IMR-90 (cell line): Measurements from ENCODE around the gene ORM1. TPM values are rescaled to one million over a fixed set of nuclear protein-coding genes. Genes with fewer than 3 reads are reported as not detected.

ENCODE experiments used
- ATAC-seq: fragments of 200-7000 bp; cut with Tn5 transposase; 2 replicates; pipeline ENCODE4 v1.9.1; 2020; ENCODE audit warnings: low read depth, mild to moderate bottlenecking, moderate library complexity
- BruUV-seq: library from RNA; stranded (reverse); fragments of 400-500 nt; replicated peaks from 2 replicates; lab custom pipeline; 2021; lab: Mats Ljungman, UMichigan
- CTCF ChIA-PET: fragments of 300-600 bp; formaldehyde crosslinking; extraction: SDS; loops from one replicate; lab custom pipeline; 2021; ENCODE audit warnings: antibody characterized with exemption; lab: Yijun Ruan, JAX
- POLR2A ChIA-PET: fragments of 300-600 bp; sonication (Branson Sonifier 250); formaldehyde crosslinking; loops from one replicate; lab custom pipeline; 2022; ENCODE audit warnings: antibody characterized with exemption; ENCODE audit not compliant: unreplicated experiment; lab: Charles Lee
- DNase-seq: peaks from one replicate; pipeline ENCODE4 v3.0.0; 2013
- H2AFZ ChIP-seq: replicated peaks from 2 replicates; pipeline ENCODE3; 2013; ENCODE audit warnings: low read length, mild to moderate bottlenecking; ENCODE audit not compliant: poor library complexity
- H2AK5ac ChIP-seq: 2 replicates; pipeline ENCODE4 v1.6.1; 2013; ENCODE audit warnings: low read depth, low read length, inconsistent platforms
- H2AK9ac ChIP-seq: replicated peaks from 2 replicates; pipeline ENCODE3; 2013; ENCODE audit warnings: mild to moderate bottlenecking, low read depth, low read length, moderate library complexity; ENCODE audit not compliant: poor library complexity
- H2BK120ac ChIP-seq: 2 replicates; pipeline ENCODE4 v1.6.1; 2013; ENCODE audit warnings: low read depth, low read length, inconsistent platforms
- H2BK15ac ChIP-seq: 3 replicates; pipeline ENCODE4 v1.6.1; 2013; ENCODE audit warnings: low read depth, low read length, inconsistent platforms
- H2BK20ac ChIP-seq: 2 replicates; pipeline ENCODE4 v1.6.1; 2013; ENCODE audit warnings: low read depth, mild to moderate bottlenecking, inconsistent platforms, low read length, moderate library complexity
- H2BK5ac ChIP-seq: 2 replicates; pipeline ENCODE4 v1.6.1; 2013; ENCODE audit warnings: mild to moderate bottlenecking, low read depth, low read length, inconsistent platforms; ENCODE audit not compliant: poor library complexity, severe bottlenecking
- H3K14ac ChIP-seq: replicated peaks from 2 replicates; pipeline ENCODE4 v1.6.1; 2013; ENCODE audit warnings: low read depth, low read length, inconsistent platforms
- H3K18ac ChIP-seq: 2 replicates; pipeline ENCODE4 v1.6.1; 2013; ENCODE audit warnings: low read depth, low read length, control low read depth
- H3K23ac ChIP-seq: 2 replicates; pipeline ENCODE4 v1.6.1; 2013; ENCODE audit warnings: low read depth, low read length, inconsistent platforms
- H3K27ac ChIP-seq: 2 replicates; pipeline ENCODE4 v1.5.1; 2013; ENCODE audit warnings: mild to moderate bottlenecking, control low read depth, low read length; ENCODE audit not compliant: insufficient read depth
- H3K27me3 ChIP-seq: 2 replicates; pipeline ENCODE4 v1.6.1; 2013; ENCODE audit warnings: low read length; ENCODE audit not compliant: control insufficient read depth, insufficient read depth
- H3K36me3 ChIP-seq: 2 replicates; pipeline ENCODE4 v1.6.1; 2013; ENCODE audit warnings: low read length, mixed read lengths; ENCODE audit not compliant: control insufficient read depth, insufficient read depth
- H3K4ac ChIP-seq: 2 replicates; pipeline ENCODE4 v1.6.1; 2013; ENCODE audit warnings: low read depth, low read length, inconsistent platforms
- H3K4me1 ChIP-seq: 2 replicates; pipeline ENCODE4 v1.6.1; 2013; ENCODE audit warnings: low read length, mixed read lengths; ENCODE audit not compliant: control insufficient read depth, insufficient read depth
- H3K4me2 ChIP-seq: 2 replicates; pipeline ENCODE4 v1.6.1; 2013; ENCODE audit warnings: low read depth, mild to moderate bottlenecking, control low read depth, low read length, moderate library complexity
- H3K4me3 ChIP-seq: 2 replicates; pipeline ENCODE4 v1.5.1; 2013; ENCODE audit warnings: low read depth, mild to moderate bottlenecking, control low read depth, low read length, moderate library complexity; ENCODE audit not compliant: insufficient read depth
- H3K56ac ChIP-seq: 2 replicates; pipeline ENCODE4 v1.6.1; 2013; ENCODE audit warnings: low read length, inconsistent platforms; ENCODE audit not compliant: insufficient read depth; ENCODE audit errors: extremely low read depth
- H3K79me1 ChIP-seq, 2 experiments: 2 replicates each; pipeline ENCODE4 v1.6.1; 2013; ENCODE audit warnings: low read length in 2 of 2, inconsistent platforms in 1 of 2, low read depth in 1 of 2
- H3K9ac ChIP-seq: 2 replicates; pipeline ENCODE4 v1.6.1; 2013; ENCODE audit warnings: low read depth, low read length, control low read depth
- H3K9me1 ChIP-seq: 2 replicates; pipeline ENCODE4 v1.6.1; 2013; ENCODE audit warnings: low read length, inconsistent platforms; ENCODE audit not compliant: insufficient read depth
- H3K9me3 ChIP-seq: 2 replicates; pipeline ENCODE4 v1.6.1; 2013; ENCODE audit warnings: low read length; ENCODE audit not compliant: control insufficient read depth, insufficient read depth
- H4K20me1 ChIP-seq: 2 replicates; pipeline ENCODE4 v1.6.1; 2013; ENCODE audit warnings: low read length, inconsistent platforms; ENCODE audit not compliant: insufficient read depth
- H4K5ac ChIP-seq: 2 replicates; pipeline ENCODE4 v1.6.1; 2013; ENCODE audit warnings: mild to moderate bottlenecking, low read depth, low read length, control low read depth
- H4K8ac ChIP-seq, 2 experiments: 2 replicates each; pipeline ENCODE4 v1.6.1; 2013; ENCODE audit warnings: low read depth in 2 of 2, low read length in 2 of 2, control low read depth in 1 of 2, inconsistent platforms in 1 of 2
- H4K91ac ChIP-seq: 2 replicates; pipeline ENCODE4 v1.6.1; 2013; ENCODE audit warnings: low read depth, low read length, inconsistent platforms; ENCODE audit not compliant: insufficient read depth
- CHD1 ChIP-seq: IDR thresholded peaks from 2 replicates; pipeline ENCODE4 v1.6.1; 2012; ENCODE audit warnings: low read depth, low read length, improper control_type of control experiment
- ELK1 ChIP-seq: fragments of 150-350 bp; IDR thresholded peaks from 2 replicates; pipeline ENCODE4 v1.6.1; 2016; ENCODE audit warnings: low read depth, mild to moderate bottlenecking, low read length, moderate library complexity, borderline replicate concordance
- MAFK ChIP-seq: IDR thresholded peaks from 2 replicates; pipeline ENCODE4 v1.6.1; 2012; ENCODE audit warnings: low read depth, low read length, improper control_type of control experiment
- RCOR1 ChIP-seq: IDR thresholded peaks from 2 replicates; pipeline ENCODE4 v1.6.1; 2012; ENCODE audit warnings: mild to moderate bottlenecking, low read length, improper control_type of control experiment; ENCODE audit not compliant: insufficient replicate concordance
- RFX5 ChIP-seq: IDR thresholded peaks from 2 replicates; pipeline ENCODE4 v1.8.0; 2012; ENCODE audit warnings: low read depth, mild to moderate bottlenecking, low read length, moderate library complexity
- WGBS, 2 experiments: methylation state at CpG; one replicate each; pipeline versions ENCODE4 v1.1.5 to v1.1.7; 2013; ENCODE audit warnings: missing lambda C conversion rate in 2 of 2; ENCODE audit not compliant: insufficient read length in 1 of 2; ENCODE audit errors: extremely low coverage in 2 of 2; 5-methylcytosine and 5-hydroxymethylcytosine counted together
- dilution Hi-C: fragments of 300-500 bp; cut with HindIII; formaldehyde crosslinking; loops from one replicate; pipeline ENCODE4 v1.14.3; 2018; ENCODE audit warnings: low sequenced_read_pairs; ENCODE audit not compliant: unreplicated experiment
- in situ Hi-C: fragments of 300-500 bp; cut with MboI; formaldehyde crosslinking; loops from 3 replicates; pipeline ENCODE4 v1.14.3; 2019; ENCODE audit warnings: low sequenced_read_pairs, inconsistent platforms, mixed read lengths
- intact Hi-C: fragments of 100-400 bp; cut with micrococcal nuclease; formaldehyde crosslinking; loops from 2 replicates; pipeline ENCODE4 v1.10.0; 2022
- polyA plus RNA-seq, 3 experiments: library from polyadenylated mRNA; depleted of rRNA; stranded (reverse); fragments of >200 nt; gene quantifications; 2 replicates each; pipeline ENCODE4 v1.2.3, GENCODE V29; 2012; ENCODE audit warnings: low replicate concordance in 1 of 3
- total RNA-seq: library from RNA; depleted of rRNA; stranded (reverse); fragments of >200 nt; gene quantifications from 2 replicates; pipeline ENCODE4 v1.2.3, GENCODE V29; 2012

Gene ORM1
- total and polyA plus RNA-seq, 2 of the 4 experiments (the other 2 are of a cell fraction), result 0.18 TPM; not detected in 1

GRCh38 chr9:114350636-114351401 is 27.9 kb downstream of the ORM1 start (continued):
- no peak for TF ChIP-seq MAFK

- Histone ChIP-seq H3K4me3 (no peak overlapping the region), H3K4me1 (peaks cover 13% of the 10 kb centered on the region), H2BK20ac (no peak overlapping the region), H3K18ac (no peak overlapping the region), H3K9me3 (no peaks in the 10 kb centered on the region), H2AFZ (no peak overlapping the region), H3K79me1 (peaks cover 0 to 12% of the 10 kb centered on the region in 2 experiments; a peak in 2 of 4 replicates), H3K9ac (no peak overlapping the region), H3K23ac (no peak overlapping the region), H3K27me3 (no peaks in the 10 kb centered on the region), H3K36me3 (peaks cover 47% of the 10 kb centered on the region), H4K8ac (no peak overlapping the region), H4K5ac (no peak overlapping the region), H2BK120ac (no peak overlapping the region), H4K20me1 (peaks cover 7% of the 10 kb centered on the region; the same call in 1 of the 2 replicates), H3K4ac (no peak overlapping the region), H2AK5ac (no peak overlapping the region), H2AK9ac (no peak overlapping the region), H3K56ac (no peak overlapping the region), H2BK5ac (no peak overlapping the region), H3K14ac (no peak overlapping the region), H2BK15ac (no peak overlapping the region), H3K27ac (no peak overlapping the region), H3K9me1 (peaks cover 18% of the 10 kb centered on the region), H3K4me2 (no peak overlapping the region), H4K91ac (no peak overlapping the region)
- DNase-seq, result no peak
- no peak for TF ChIP-seq CHD1
- TF ChIP-seq ELK1, result no peak
- no peak for TF ChIP-seq RCOR1
- no peak for TF ChIP-seq RFX5
- in situ Hi-C loops, result no loop called here
- ChIA-PET CTCF (interaction anchor here (1.4 kb wide), 1 partner anchor 14 kb away, joined by 6 read pairs; no protein-coding TSS in a partner anchor), POLR2A (no interaction called here)
- intact Hi-C loops, result no loop called here
- no CpG with 5 or more reads among the region's 4 CpGs for WGBS, 2 experiments
- BruUV-seq, result no TSS peak
- ATAC-seq, result no peak
- dilution Hi-C loops, result no loop called here
Measured at GRCh38 chr9:114351932-114352331, 29.0 kb downstream of the ORM1 start.
